Measurements from ENCODE around the gene STIMATE. TPM values are rescaled to one million over a fixed set of nuclear protein-coding genes. Genes with fewer than 3 reads are reported as not detected.

The STIMATE gene
- total RNA-seq, 1 donor from 2014 or later, result 20.3 TPM

DNA sequence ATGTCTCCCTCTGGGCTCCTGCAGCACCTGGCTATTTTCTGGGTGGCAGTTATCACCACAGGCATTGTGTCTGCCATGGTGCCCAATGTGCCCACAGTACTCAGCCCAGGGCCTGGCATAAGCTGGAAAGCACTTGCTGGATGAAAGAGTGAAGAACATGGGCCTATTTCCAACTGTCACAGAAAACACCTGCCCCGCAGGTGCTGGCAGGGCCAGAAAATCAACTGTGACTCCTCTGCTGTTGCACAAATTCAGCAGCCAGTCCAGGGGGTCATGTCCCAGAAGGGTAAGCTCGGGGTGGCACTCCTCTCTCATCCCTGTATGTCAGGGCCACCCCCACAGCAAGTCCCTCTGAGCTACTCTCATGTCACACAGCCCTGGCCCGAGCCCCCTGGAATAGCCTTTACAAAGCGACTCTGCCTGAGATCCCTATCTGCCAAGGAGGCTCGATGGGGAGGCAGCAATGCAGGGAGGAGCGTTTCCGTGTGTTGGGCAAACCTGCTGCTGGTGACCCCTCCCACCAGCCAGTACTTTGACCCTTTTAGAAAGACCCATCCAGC, 85.8 kb downstream of the STIMATE start:
- Mint-ChIP-seq H3K36me3 (ENCODE audit: low read depth) (no peaks in the 10 kb centered on the region), H3K4me1 (no peaks in the 10 kb centered on the region), H3K27me3 (ENCODE audit: low read depth) (no peaks in the 10 kb centered on the region), H3K9me3 (no peaks in the 10 kb centered on the region), H3K27ac (ENCODE audit: unreplicated experiment) (peak overlapping the region; percentile 91), H3K4me3 (no peak overlapping the region)
- TF ChIP-seq, protein P1, sequence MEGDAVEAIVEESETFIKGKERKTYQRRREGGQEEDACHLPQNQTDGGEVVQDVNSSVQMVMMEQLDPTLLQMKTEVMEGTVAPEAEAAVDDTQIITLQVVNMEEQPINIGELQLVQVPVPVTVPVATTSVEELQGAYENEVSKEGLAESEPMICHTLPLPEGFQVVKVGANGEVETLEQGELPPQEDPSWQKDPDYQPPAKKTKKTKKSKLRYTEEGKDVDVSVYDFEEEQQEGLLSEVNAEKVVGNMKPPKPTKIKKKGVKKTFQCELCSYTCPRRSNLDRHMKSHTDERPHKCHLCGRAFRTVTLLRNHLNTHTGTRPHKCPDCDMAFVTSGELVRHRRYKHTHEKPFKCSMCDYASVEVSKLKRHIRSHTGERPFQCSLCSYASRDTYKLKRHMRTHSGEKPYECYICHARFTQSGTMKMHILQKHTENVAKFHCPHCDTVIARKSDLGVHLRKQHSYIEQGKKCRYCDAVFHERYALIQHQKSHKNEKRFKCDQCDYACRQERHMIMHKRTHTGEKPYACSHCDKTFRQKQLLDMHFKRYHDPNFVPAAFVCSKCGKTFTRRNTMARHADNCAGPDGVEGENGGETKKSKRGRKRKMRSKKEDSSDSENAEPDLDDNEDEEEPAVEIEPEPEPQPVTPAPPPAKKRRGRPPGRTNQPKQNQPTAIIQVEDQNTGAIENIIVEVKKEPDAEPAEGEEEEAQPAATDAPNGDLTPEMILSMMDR (conservative IDR thresholded peaks at IDR 0.05), result no peak
- DNase-seq (ENCODE audit: low read depth, low spot score), result no peak

DNA sequence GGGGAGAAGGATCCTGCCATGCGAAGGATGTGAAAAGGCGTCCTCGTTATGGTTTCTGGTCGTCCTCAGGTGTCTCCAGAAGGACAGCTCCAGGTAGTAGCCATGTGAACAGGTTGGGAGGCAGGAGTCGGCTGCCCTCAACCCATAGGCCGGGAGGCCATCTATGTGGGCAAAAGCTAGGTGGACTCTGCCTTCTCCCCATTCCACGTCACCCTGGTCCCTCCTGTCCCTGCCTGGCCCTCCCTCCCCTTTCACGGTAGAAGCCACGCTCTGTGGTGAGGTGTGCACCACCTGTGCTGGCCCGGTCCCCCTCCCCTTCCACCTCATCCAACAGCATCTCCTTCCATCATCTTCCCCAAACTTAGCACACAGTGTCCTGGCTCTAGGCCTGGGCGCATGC, 86.4 kb downstream of the STIMATE start:
- H3K27me3 Mint-ChIP-seq (ENCODE audit: low read depth), result no peaks in the 10 kb centered on the region
- no peak for DNase-seq (ENCODE audit: low read depth, low spot score)
- no peaks in the 10 kb centered on the region for H3K9me3 Mint-ChIP-seq
- no peaks in the 10 kb centered on the region for H3K36me3 Mint-ChIP-seq (ENCODE audit: low read depth)
- H3K4me1 Mint-ChIP-seq, result no peaks in the 10 kb centered on the region
- no peak overlapping the region for H3K4me3 Mint-ChIP-seq
- TF ChIP-seq, protein P1 (conservative IDR thresholded peaks at IDR 0.05), result no peak
- peak overlapping the region; percentile 91 for H3K27ac Mint-ChIP-seq (ENCODE audit: unreplicated experiment)

DNA sequence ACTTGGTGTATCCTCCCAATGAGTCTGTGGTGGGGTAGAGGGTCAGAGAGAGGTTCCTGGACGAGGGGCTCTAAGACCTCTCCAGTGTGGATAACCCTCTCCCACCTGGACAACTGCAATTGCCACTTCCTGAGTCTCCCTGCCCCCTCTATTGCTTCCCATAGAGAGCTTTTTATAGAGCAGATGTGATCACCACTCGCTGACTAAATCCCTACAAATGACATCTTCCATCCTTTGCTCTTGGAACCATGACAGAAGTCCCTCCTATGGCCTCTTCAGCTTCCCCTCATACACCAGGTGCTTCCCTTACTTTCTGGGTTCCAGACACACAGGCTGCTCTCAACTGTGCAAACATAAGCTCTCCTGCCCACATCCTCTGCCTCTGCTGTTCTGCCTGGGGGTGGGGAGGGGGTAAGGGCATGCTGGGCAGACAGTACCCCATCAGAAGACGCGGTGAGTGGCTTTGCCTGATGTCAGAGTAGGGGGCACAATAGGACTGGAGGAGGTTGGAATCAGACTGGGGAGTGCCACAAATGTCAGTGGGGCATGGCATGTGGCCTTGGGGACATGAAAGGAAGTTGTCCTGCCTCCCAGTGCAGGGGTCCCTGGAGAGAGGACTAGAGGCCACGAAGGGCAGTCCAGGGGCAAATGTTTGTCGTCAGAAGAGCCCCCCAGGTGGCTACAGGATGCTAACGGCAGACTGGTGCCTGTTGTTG, 87.5 kb downstream of the STIMATE start:
- Mint-ChIP-seq H3K9me3 (no peaks in the 10 kb centered on the region), H3K27me3 (ENCODE audit: low read depth) (no peaks in the 10 kb centered on the region), H3K36me3 (ENCODE audit: low read depth) (no peaks in the 10 kb centered on the region), H3K27ac (ENCODE audit: unreplicated experiment) (peak overlapping the region; percentile 43), H3K4me1 (no peaks in the 10 kb centered on the region), H3K4me3 (no peak overlapping the region)
- TF ChIP-seq, protein P1 (conservative IDR thresholded peaks at IDR 0.05), result no peak
- no peak for DNase-seq (ENCODE audit: low read depth, low spot score)

DNA sequence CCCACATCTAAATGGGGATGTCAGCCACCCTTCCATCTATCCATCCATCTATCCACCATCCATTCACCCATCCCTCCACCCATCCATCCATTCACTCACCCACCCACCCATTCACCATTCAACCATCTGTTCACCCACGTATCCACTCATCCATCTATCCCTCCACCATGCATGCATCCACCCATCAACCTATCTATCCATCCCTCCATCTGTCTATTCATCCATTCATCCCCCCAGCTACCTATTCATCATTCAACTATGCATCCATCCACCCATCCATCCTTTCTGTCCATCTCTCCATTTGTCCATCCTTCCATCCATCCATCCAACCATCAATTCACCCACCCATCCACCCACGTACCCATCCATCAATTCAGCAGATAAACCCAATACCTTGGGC, 88.2 kb downstream of the STIMATE start:
- Mint-ChIP-seq H3K9me3 (no peaks in the 10 kb centered on the region), H3K27ac (ENCODE audit: unreplicated experiment) (no peak overlapping the region), H3K36me3 (ENCODE audit: low read depth) (no peaks in the 10 kb centered on the region), H3K27me3 (ENCODE audit: low read depth) (no peaks in the 10 kb centered on the region), H3K4me3 (no peak overlapping the region), H3K4me1 (no peaks in the 10 kb centered on the region)
- TF ChIP-seq, protein P1 (conservative IDR thresholded peaks at IDR 0.05), result no peak
- DNase-seq (ENCODE audit: low read depth, low spot score), result no peak

DNA sequence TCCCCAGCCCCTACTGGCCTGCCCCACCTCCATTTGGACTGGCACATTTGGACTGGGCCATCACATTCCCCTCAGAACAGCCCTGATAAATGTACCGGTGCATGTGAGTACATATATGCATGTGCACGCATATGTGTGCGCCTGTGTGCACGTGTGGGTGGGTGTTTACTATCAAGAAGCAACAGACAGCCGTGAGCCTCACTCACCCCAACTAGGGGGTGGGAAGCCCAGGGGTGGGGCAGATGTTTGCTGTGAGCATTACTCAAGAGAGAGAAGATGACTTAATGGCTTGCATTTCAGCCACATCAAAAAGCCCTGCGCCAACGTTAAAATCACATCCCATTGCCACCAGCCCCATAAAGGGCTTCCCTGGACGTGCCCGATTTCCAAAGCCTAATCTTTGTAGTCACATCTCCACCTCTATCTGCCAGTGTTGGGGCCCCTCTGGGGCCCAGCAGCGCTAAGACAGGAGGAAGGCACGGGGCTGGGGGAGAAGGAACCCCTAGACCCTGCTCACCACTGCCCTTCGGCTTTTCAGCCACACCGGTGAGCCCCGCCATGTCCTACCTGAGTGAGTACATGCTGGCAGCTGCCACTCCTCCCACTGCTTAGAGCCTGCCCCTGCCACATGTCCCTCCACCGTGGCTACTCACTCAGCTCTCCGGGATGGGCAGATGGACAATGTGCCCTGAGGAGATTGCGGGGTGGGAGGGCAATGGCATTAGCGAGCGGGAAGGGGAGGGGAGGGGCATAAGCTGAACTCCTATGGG, 91.9 kb downstream of the STIMATE start:
- Mint-ChIP-seq H3K36me3 (ENCODE audit: low read depth) (no peaks in the 10 kb centered on the region), H3K27me3 (ENCODE audit: low read depth) (no peaks in the 10 kb centered on the region), H3K4me1 (no peaks in the 10 kb centered on the region), H3K4me3 (no peak overlapping the region), H3K9me3 (no peaks in the 10 kb centered on the region), H3K27ac (ENCODE audit: unreplicated experiment) (peak overlapping the region; percentile 81)
- no peak for DNase-seq (ENCODE audit: low read depth, low spot score)
- TF ChIP-seq, protein P1 (conservative IDR thresholded peaks at IDR 0.05), result no peak
